Inferior parietal cortex (tissue), 1 donor: ENCODE results near the gene ARID3C.

ENCODE experiments used
- DNase-seq: peaks from one replicate; pipeline ENCODE4 v3.0.0-alpha.2; 2016; ENCODE audit errors: extremely low spot score

The ARID3C gene

DNA sequence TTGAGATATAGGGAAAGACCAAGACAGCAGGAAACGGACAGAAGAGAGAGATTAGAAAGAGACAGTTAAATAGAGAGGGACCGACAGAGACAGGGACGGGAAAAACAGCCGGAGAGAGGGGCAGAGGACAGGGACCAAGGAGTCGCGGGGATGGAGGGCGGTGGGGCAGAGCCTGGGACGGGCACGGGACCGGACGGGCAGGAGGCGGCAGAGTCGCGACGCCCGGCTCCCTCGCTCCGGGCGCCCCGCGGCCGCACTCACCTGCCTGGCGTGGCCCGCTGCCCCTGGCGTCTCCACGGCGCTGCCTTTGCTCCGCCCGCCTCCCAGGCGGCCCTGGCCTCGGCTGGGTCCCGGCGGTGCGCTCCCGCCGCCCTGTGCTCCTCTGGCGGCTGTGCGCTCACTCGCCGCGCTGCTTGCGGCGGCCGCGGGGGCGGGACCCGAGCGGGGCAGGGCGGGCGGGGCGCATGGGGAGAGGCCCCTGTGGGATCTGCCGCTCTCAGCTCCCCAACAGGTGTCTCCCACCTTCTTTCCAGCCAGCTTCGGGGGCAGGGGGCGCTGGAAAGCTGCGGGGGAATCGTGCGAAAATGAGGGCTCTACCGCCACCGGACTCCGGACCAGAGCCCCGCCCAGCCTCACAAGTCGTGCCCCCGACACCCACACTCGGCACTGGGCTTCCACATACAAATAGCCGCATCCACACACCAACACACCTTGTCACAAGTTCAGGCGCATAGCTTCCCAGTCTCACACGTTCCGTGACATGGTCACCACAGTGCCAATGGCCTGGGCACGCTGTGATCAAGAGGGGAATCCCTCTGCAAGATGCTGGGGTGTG is at the start of gene ARID3C:
TSS of gene ARID3C (minus strand) at position 411 of the 835 bp plus-strand sequence. CDS start 1,052 bp downstream, outside the sequence.
- DNase-seq = no peak

- no peak for DNase-seq
Observed at GRCh38 chr9:34675869-34676268, 47.0 kb upstream of the ARID3C start.

DNA sequence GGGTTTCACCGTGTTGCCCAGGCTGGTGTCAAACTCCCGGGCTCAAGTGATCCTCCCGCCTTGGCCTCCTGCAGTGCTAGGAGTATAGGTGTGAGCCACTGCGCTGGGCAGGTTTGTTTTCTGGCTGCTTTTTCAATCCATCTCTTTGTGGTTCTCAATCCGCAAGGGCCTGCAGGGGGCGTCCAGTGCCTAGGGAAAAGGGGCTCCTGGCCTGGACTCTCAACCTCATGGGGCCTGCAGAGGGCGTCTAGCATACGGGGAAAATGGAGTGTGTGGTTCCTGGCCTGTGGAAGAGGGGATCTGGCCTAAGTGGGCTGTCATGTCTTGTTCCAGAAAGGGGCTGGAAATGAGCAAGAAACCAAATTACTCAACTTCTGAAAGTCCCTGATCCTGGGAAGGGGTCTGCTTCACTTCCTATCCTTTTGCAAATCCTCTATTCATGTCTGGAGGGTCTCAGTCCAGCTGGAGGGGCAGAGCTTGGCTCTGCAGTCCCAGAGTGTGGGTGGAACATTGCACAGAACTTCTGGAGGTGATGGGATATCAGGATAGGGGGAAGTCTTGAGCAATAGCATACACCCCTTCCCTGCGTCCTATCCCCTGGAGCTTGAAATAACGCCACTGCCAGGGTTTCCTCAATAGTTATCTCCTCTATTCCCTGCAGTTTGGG is 46.3 kb upstream of the ARID3C start:
- DNase-seq = peak; percentile 43

GRCh38 chr9:34674440-34674839 is 45.6 kb upstream of the ARID3C start:
- no peak for DNase-seq

DNA sequence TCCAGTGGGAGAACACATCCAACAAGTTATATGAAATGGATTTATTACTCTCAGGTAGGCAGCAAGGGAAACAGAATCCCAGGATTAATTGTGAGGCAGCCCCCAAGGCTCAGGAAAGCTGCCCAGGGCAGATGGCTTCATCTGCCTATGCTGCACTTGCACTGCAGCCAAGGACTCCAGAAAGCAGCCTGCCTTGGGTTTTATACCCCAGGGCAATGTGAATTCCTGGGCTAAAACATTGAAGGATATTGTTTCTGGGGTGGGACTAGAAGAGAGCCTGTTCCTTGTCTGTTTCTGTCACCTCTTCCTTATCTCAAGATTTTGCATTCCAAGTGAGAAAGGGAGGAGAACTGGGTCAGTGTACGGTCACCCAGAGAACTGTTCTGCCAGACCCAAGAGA is 42.4 kb upstream of the ARID3C start:
- no peak for DNase-seq

GRCh38 chr9:34669809-34670562 is 41.1 kb upstream of the ARID3C start:
- no peak for DNase-seq

DNA sequence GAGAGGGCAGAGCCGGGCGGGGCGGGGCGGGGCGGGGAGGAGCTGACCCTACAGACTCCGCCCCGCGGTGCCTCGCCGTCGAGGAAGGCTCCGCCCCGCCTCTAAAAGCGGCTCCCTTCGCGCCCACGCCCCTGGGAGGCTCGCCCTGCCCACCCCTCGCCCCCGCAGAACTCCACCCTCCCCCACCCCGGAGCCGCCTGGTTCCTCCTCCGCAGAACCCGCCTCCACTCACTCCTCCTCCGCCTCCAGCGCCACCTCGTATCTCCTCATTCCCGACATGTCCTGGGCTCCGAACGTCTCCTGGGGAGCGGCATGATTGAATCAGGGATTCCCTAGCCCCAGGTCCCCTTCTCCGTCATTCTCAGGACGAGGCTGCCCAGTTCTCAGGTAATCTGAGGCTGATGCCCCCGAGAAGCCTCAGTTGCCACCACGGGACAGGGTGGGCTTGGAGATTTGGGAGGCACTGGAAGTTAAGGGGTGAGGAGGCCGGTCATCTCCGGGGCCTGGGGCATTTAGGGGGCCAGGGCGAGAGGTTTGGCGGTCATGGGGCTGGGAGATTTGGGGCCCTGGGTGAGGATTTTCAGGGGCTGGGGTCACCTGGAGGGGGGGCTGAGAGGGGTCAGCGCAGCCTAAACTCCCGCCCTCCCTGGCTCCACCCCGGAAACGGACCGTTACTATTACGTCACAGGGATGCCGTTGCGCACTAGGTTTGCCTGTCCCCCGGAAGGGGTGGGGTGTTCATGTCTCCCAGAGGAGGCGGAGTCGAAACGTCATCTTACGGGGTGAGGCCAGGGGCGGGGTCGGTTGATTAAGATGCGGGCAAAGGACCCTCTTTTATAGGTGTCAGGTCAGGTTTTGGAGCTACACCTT is 36.8 kb upstream of the ARID3C start:
- peak; percentile 96 for DNase-seq

DNA sequence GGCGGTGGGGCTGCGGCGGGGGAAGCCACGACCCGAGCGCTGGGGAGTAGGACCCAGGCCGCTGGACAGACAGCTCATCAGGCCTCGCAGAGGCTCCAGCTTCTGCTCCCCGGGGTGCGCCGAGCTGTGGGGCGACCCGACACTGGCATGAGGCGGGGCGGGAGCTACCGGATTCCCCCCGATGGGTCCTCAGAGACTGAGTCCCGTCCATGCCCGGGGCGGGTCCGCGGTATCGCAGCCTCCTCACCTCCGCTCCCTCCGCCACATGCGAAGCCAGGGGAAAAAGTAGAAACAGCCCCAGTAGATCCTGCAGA is 36.2 kb upstream of the ARID3C start:
- DNase-seq = no peak

GRCh38 chr9:34664281-34665066 is 35.6 kb upstream of the ARID3C start:
- peak; percentile 70 for DNase-seq

GRCh38 chr9:34663303-34663605 is 34.4 kb upstream of the ARID3C start:
- no peak for DNase-seq

- DNase-seq = no peak
Observed at GRCh38 chr9:34662526-34663302, 33.8 kb upstream of the ARID3C start, which contains the start of gene CCL27. TSS of gene CCL27 (minus strand) at chr9:34662657. CDS start at chr9:34662633, 24 bp downstream.

- DNase-seq = no peak
Observed at GRCh38 chr9:34659592-34660253, 30.9 kb upstream of the ARID3C start.

DNA sequence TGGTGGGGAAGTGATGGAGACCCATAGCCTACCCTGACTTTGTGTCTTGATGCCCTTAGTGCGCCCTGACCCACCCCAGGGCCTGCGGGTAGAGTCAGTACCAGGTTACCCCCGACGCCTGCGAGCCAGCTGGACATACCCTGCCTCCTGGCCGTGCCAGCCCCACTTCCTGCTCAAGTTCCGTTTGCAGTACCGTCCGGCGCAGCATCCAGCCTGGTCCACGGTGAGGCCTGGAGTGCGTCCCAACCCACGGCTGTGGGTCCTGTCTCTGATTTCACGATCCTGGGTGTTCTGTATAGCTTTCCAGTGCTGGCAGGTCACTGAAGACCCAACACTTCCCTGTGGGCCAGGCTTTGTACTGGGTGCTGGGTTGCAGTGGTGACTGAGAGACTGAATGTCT is 29.6 kb upstream of the ARID3C start:
- no peak for DNase-seq

- DNase-seq = no peak
Observed at GRCh38 chr9:34656992-34657391, 28.1 kb upstream of the ARID3C start.

GRCh38 chr9:34655394-34655793 is 26.5 kb upstream of the ARID3C start:
- DNase-seq = no peak

GRCh38 chr9:34654323-34655051 is 25.6 kb upstream of the ARID3C start:
- peak; percentile 58 for DNase-seq

DNA sequence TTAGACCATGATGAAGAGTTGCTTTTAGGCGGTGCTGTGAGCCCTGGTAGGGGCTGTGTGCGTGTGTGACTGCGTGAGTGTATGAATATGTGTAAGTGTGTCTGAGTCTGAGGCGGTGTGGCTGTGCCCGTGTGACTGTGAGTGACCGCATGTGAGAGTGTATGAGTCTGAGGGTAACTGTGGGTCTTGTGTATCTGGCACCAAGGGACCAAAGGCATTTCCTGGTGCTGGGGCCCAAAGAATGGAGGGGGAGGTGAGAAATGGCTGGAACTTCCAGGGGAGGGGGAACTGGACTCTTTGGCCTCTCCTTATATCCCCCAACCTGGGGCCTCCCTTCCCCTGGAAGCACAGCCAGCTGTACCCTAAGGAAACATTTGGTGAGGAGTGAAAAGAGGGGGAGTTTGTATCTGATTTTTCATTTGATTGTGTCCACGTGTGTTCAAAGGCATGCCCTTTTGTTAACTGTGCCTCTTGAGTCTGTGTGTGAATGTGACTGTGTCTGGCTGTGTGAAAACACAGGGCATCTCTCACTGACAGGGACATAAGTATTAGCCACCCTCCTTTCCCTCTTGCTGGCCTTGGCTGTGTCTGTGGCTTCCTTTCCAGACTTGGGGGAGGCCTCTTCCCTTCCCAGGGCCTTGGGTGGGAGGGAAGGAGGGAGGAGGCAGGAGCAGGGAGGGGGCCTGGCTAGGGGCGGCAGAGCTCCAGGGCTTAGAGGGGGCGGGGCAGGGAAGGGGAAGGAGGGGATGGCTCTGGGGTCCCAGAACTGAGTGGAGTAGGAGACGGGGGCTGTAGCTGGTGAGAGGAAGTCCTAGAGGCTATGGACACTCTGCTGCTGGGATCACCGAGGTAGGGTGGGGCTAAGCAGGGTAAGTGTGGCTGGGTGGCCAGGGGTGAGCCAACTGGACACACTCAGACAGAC is 24.5 kb upstream of the ARID3C start:
- no peak for DNase-seq

DNA sequence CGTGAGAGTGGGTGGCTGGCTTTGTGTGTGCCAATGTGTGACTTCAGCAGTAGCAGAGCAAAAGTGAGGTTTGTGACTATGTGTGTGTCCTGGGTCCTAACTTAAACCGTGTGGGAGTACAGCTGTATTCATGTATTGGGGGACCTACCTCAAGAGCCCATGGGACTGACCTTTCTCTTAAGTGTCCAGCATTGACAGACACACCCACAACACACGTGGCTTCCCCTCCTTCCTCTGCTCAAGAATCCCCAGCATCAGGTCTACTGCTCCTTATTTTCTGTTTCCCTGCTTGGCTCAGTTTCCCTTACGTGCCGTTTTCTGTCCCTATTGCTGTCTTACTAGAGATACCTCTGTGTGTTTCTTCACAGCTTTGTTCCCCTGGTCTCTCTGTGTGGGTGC is 23.7 kb upstream of the ARID3C start:
- no peak for DNase-seq
